Eye (tissue), 1 donor: ENCODE results near the gene GRM4.

Experiments
- DNase-seq: peaks from one replicate; pipeline ENCODE4 v3.0.0-alpha.2; 2015

GRM4 gene

DNA sequence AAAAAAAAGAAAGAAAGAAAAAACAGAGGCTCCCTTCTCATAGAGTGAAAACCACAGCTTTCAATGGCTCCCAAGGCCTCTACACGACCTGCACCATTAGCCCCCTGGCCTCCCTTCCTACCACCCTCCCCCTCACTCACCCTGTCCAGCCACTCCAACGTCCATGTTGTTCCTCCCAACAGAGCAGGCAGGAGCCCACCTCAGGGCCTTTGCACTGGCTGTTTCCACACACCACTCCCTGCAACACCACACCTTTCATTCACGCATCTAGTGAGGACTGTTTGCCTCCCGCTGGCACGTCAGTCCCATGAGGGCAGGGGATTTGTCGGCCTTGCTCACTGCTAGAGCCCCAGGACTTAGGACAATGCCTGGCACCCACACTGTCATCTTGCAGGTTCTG, 39.5 kb downstream of the GRM4 start:
- no peak for DNase-seq

DNA sequence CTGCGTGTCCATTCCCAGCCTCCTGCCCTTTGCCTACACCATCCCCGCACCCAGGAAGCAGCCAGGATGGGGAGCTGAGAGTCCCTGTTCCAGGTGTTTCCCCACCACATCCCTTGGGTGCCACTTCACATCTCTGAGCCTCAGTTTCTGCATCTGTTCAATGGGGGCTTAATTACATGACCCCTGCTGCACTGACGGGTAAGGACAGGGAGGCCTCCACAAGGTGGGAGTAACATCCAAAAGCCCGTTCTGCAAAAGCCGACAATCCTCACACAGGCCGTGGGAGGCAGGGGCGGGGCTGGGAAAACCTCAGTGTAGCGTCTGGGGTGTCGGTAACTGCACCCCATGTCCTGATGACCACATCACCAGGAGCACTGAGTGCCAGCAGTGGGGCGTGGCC, 41.3 kb downstream of the GRM4 start:
- no peak for DNase-seq

DNA sequence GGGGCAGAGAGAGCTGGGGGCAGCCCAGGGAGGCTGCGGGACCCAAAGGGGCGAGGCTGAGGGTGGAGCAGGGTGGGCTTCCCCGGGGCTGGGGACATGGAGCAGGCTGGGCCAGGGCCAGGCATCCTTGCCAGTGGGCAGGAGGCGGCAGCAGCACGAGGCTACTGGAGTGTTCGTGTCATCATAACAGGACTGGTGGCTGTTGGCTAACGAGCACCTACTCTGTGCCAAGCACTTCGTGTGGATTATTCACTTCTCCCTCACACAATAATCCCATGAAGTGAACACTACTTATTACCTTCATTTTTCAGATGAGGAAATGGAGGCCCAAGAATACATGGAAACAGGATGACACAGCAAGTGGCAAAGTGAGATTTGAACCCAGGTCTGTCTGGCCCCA, 41.7 kb downstream of the GRM4 start:
- DNase-seq: no peak

DNA sequence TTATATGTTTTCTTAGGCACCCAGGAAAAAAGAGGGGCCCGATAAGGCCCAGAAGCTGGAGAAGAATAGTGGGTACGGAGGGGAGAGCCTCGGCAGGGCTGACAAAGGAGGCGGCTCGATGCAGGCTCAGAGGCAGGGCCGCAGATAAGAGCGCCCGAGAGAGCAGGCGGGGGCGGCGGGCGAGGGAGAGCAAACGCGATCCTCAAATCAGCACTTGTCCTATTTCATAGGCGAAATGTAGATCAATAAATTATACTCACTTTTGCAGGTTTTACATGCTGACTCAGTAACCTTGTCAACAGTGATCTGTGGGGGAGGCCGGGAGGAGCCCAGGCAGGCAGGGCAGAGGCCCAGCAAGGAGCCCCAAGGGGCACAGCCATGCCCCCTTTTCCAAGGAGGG, 42.6 kb downstream of the GRM4 start:
- DNase-seq: no peak

DNA sequence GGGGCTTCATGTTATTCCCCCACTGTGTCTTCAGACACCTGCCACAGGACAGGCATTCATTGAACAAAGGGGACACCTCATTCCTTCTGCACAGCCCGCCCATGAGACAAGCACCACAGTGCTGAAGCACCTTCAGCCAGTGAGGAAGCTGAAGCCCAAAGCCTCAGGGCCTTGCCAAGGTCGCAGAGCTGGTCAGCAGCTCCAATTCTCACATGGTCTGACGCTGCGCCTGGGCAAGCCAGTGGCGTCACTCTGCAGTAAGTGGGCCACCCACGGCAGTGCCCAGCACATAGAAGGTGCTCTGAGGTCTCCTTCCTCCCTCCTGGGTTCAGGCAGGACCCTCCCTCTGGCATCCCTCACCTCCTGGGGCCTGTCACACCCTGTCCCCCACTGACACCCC, 43.2 kb downstream of the GRM4 start:
- DNase-seq: no peak

DNA sequence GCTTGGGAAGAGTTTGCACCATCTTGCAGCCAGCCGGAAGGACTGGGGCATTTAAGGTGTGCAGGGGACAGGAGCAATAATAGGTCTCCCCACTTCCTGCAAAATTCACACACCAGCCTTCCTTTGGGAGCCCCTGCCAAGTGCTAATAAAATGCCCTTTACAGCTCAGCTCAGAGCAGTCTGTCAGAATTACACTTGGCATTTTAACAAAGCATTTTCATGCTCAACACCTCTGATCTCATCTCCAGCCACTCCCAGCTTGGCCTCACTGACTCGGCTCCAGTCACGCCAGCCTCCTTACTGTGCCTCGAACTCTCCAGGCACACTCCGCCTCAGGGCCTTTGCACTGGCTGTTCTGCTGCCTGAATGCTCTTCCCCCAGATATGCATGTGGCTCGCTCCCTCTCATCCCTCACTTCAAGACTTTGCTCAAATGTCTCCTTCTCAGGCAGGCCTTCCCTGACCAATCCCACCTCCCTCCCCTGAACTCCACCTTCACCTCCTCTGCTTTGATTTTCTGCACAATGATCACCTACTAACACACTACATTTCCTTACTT, 43.7 kb downstream of the GRM4 start:
- no peak for DNase-seq

DNA sequence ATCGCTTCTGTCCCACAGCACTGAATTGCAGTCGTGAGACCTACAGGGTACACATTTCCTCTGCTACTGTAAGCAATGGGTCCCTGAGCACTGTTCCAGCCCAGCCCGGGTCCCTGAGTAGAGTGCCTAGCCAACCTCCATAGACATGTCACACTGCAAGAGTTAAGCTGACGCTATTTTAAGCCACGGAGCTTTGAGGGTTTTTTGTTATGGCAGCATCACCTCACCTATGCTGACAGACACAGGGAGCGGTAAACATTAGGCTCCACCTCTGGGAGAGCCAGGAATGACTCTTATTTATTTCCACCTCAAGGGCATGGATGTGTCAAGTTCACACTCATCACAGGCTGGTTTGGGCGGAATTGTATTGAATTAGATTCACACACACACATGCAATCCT, 45.1 kb downstream of the GRM4 start:
- no peak for DNase-seq

DNA sequence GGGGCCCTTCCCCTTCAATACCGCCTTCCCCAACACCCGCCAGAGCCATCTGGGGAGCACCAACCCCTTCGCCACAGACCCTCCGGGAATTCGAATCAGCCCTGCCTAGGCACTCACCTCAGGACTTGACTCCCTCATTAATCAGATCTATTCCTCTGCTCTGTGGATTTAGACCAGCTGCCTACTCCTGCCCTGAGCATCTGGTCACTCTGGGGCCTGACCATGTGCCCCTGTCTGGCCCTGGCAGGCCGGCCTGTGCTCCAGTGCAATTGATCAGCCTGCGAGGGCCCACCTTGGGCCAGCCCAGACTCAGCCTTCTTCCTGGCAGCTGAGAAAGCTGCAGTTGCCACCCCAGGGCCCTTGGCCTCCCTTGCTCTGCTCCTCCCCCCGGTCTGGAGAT, 46.0 kb downstream of the GRM4 start:
- DNase-seq: no peak

DNA sequence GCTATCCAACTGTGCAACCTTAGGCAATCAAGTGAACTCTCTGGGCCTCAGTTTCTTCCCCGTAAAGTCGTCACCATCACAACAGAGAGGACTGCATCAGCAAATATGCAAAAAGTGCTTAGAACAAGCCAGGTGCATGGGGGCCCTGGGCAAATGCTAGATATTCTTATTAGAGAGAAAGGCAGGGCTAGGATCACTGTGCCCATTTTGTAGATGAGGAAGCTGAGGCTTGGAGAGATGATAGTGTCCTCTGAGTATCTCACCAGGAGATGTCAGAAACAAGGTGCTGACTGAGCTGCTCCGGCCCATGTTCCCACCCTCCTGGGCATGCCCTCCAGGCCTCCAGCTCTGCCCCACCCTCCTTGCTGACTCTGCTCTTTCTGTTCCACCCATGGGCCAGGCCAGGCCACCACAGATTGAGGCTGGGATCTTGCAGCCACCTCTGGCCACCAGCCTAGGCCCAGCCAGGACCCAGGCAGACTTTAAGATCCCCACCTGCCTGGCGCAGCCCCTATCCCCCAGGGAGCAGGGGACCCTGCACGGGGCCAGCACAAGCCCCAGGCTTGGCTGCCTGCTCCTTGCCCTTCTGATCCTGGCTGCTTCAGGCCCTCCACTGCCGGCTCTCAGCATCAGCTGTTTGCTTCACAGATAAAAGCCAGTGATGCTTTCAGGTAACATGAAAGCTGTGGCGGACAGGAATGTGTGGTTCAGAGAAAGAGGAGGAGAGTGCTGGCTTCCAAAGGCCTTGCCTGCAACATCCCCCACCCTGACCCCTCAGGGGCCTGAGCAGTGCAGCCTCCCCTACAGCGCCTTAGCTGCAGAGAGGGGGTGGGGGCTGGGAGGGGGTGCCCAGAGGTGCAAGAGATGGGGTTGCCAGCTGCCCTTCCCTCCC, 47.6 kb downstream of the GRM4 start:
- no peak for DNase-seq

DNA sequence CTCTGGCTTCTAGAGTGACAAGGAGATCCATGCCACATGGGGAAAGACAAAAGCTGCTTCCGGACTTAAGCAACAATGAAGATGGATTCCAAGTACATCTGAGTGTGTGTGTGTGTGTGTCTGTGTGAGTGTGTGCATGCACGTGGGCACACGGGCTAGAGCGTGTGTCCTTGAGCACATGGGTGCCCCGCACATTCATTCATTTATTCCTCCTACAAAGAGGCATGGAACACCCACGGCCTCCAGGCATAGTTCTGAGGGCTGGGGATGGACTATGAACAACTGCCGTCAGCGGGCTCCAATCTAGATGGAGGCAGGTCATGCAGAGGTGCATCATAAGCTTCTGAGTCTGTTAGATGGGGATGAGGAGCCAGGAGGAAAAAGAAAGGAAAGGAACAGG, 49.1 kb downstream of the GRM4 start:
- no peak for DNase-seq

DNA sequence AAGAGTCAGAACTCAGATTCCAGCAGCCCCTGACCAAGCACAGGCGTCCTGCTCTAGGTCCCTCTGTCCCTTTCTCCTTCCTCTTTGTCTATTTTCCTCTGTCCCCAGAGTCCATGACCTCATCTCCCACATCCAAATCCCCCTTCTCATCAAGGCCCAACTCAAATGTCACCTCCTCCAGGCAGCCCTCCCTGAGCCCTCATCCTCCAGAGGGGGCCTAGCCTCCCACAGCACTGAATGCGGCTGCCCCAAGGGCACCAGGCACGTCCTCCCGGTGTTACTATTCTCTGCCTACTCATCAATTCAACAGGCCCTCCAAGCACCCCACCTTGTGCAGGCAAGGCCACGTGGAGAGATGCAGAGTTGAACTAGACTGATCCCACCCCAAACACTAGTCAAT, 49.7 kb downstream of the GRM4 start:
- no peak for DNase-seq

DNA sequence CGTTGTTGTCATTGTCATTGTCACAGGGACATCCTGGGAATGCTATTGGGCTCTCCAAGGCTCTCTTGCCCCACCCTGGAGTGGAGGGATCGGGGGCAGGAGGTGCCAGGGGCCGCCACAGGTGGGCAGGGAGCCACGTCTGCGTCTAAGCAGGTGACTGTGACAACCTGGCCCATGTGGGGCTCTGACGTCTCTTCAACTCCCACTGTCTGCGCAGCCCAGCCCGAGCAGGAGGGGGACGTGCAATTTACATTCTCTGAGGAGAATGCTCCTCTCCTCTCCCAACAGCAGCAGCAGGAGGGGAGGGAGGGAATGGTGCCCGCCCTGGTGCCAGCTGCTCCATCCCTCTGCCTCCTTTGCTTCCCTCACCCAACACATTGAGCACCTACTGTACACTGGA, 50.1 kb downstream of the GRM4 start:
- no peak for DNase-seq

DNA sequence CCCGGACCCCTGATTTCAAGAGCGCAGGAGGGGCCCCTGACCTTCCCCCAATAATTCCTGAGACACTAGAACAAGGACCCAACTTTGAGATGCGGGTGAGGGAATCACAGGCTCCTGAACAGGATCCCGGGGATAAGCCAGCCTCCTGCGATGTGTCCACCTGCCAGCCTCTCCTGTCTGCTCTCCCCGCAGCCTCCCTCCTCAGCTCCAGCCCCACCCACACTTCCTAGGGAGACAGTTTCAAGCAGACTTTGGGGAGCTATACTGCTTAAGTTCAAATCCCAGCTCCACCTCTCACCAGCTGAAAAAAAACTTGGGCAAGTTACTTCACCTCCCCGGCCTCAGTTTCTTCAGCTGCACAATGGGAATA, 50.8 kb downstream of the GRM4 start:
- no peak for DNase-seq

DNA sequence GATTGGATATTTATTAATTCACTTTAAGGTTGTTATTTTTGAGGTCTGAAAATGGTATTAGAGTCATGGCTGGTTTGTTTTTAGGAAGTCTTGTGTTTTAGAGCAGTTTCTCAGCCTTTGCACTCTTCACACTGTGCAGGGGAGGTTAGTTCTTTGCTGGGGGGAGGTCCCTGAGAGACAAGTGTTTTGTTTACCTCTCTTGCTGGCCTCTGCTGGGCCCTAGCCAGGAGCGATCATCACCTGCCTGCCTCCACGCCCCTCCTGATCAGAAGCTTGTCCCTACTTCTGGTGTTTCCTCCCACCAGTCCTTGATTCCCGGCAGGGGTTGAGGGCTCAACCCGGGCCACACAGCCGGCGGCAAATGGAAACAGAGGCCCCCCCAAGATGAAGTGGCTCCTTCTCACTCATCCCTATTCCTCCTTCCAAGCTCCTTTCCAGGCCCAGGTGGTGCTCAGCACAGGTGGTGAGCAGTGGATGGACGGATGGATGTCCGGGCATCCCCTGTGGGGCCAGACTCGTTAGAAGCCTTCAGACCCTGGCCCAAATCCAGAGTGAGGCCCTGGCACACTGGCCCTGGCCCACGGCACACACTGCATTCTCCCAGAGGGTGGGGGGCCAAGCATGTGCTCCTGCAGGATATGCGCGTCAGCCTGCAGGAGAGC, 51.3 kb downstream of the GRM4 start:
- DNase-seq: no peak

DNA sequence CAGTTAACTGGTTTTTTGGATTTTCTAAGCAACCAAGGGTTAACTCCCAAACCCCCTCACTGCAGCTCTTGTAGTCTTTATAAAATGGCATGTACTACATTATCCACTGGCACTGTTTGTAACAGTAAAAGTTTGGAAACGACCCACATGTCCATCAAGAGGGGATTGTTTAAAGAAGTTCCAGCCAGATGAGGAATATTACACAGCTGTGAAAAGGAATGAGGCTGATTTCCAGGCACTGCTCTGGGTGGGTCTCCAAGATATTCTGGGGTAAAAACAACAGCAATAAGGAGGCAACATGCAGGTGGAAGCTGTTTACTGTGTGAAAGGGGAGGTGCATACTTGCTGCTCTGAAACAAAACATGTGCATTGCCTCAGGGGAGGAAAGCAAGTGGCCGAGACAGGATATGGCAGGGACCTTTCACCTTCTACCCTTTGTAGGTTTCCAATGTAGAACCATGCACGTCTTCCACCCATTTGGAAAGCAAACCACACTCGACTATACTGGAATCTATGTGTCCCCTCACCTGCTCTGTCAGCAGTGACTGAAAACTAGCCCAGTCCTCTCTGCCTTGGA, 51.9 kb downstream of the GRM4 start:
- DNase-seq: no peak

DNA sequence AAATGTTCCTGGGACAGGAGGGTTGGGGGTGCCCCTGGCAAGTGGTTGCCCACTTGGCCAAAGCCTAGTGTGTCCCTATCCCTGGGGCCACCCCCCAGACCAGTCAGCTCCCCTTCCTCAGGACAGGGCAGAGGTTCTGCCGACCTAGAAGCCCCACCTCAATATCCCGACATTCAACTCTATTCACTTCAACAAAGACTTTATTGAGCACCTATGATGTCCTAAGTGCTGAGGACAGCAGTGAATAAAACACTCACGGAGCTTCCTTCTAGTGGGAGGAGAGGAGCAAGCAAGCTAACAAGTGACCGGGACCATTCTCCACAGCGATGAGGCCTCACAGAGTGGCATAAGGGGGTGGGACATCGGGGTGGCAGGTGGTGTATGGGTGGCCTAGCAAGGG, 52.7 kb downstream of the GRM4 start:
- DNase-seq: no peak

DNA sequence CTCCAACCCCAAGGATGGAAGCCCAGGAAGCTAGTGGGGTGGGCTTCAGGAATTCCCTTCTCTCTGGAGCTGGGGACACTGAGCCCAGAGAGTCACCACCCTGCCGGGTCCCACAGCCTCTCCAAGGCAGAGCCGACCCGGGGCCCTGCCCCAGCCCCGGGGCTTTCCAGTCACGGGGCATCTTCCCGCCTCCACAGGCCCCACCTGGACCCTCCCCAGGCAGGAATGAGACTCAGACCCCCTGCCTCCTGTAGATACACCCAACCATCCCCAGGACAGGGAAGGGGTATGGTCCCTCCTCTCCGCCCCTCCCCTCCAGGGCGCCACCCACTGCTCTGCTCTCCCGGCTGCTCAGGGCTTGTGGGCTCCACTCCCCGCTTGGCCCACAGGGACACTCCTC, 53.3 kb downstream of the GRM4 start:
- no peak for DNase-seq

DNA sequence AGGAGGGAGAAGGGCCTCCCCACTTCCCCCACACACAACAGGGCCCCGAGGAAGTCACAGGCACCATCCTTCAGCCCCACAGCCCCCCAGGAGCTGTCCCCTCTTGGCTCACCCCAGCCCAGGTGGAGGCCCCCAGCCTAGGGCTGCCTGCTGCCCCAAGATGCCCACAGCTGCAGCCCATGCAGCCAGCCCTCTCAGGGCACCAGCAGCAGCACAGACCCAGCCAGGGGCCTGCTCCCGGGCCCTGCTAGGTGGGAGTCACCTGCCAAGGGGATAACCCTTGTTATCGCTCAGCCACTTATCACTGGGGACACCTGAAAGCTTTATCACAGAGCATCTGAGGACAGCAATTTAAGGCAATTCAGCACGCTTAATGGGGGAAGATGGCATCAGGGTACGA, 55.0 kb downstream of the GRM4 start:
- DNase-seq: no peak

DNA sequence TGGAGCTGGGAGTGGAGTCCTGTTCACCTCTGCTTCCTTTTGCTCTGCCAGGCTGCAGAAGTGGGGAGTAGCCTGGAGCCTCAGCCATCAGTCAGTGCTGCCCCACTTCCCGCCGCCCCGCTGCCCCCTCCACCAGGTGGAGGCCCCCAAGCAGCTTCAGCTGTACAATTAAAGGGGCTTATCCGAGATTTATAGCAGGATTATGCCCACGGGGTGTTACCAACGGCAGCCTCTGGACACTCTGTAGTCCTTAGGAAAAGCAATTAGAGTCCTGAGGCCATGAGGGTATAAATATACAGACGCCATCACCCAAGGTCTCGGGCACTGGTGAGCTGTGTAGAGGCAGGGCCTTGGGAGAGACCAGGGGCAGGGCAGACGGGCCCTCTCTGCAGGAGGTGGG, 55.4 kb downstream of the GRM4 start:
- no peak for DNase-seq

DNA sequence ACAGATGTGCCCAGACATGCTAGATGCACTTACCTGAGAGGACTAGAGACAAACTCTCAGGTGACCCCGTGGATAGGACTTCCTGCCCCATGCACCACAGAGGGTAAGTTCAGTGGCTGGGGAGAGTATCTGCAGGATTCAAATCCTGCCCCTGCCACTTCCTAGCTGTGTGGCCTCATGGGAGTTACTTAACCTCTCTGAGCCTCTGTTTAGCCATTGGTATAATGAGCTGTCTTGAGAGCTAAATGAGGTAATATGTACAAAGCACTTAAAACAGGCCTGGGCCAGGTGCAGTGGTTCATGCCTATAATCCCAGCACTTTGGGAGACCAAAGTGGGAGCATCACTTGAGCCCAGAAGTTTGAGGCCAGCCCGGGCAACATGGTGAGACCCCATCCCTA, 59.3 kb downstream of the GRM4 start:
- no peak for DNase-seq

DNA sequence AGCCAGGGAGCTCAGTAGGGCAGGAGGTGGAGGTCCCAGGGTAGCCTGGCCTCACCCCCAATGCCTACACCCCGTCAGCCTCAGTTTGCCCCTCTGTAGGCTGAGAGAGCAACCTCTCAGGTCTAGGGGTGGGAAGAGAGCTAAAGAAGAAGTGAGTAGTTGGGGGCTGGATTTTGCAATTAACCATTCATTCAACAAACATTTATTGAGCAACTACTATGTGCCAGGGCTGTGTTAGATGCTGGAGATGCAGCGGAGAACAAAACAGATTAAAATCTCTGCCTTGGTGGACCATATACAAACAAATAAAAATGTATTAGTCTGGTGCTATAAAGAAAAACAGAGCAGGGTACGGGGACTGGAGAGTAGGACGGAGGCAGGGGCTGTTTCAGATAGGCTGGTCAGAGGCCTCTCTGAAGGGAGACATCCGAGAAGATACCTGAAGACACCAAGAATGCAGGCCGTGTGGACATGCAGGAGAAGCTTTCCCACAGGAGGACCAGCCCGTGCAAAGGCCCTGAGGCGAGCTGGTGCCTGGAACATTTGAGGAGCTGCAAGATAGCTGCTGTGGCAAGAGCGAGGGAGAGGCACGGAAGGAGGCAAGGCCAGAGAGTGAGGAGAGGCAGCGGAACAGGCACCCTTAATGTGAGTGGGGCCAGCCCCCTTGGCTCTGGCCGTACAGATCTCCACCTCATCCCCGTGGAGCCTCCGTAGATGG, 60.3 kb downstream of the GRM4 start:
- DNase-seq: no peak

DNA sequence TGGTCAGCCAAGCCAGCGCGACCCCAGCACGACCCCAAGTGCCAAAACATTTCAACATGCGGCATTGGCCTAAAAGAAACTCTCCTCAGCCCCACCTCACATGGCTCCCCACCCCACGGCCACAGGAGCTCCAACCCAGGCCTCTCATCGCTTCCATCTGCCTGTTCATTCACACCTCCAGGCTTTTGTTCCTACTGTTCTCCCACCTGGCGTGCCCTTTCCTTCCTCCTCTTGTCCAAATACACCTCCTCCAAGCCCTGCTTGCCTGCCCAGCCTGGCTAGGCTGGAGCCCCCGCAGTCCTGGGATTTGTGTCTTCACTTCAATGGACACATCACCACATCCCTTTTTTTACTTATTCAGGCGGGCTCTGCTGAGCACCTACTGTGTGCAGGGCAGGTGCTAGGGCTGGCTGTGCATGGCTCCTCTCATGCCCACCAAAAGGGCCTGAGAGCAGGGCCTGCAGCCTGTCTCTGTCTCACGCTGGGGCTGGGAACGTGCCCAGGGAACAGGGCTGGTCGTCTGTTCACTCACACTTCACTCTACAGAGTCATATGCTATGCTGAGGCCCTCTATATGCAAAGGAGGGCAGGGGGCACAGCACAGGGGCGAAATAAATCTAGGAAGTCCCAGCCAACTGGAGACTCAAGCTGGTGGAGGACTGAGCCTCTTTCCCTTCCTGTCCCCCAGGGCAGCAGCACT, 61.1 kb downstream of the GRM4 start:
- DNase-seq: no peak
